ENCODE measurements around the gene ZSCAN29. TPM values are rescaled to one million over a fixed set of nuclear protein-coding genes. Genes with fewer than 3 reads are reported as not detected.
A peak's percentile ranks its signal among the peaks of the same experiment; 100 is the strongest.

ZSCAN29 gene
- total RNA-seq, 2 experiments from 2014 or later = 30.2 to 73.7 TPM

GRCh38 chr15:43370310-43370974 is 401 bp downstream of the ZSCAN29 start:
- H3K4me3 ChIP-seq (ENCODE audit: low read depth, low read length, poor library complexity, severe bottlenecking) = peak overlapping the region; percentile 79
- DNase-seq (ENCODE audit: low spot score) = no peak
- POLR2A ChIA-PET = interaction anchor here (0.6 to 1.5 kb wide), 4 partner anchors 12 to 447 kb away, joined by 3 to 4 read pairs (median 4); no protein-coding TSS in a partner anchor
- H3K9me2 ChIP-seq (ENCODE audit: insufficient read depth, low read length) = no peaks in the 10 kb centered on the region
- H4K20me1 ChIP-seq (ENCODE audit: insufficient read depth, low read length) = peaks cover 6% of the 10 kb centered on the region; the same call in 1 of the 2 replicates
- peak overlapping the region; percentile 41 for H3K27ac ChIP-seq (ENCODE audit: low read depth, low read length, poor library complexity, severe bottlenecking)
- H3K79me2 ChIP-seq (ENCODE audit: insufficient read depth, low read depth, low read length) = peaks cover 51% of the 10 kb centered on the region
- TF ChIP-seq EZH2phosphoT487 (IDR thresholded peaks at IDR 0.05; ENCODE audit: borderline replicate concordance, low read depth, low read length) = no peak
- no peak for TF ChIP-seq CTCF (conservative IDR thresholded peaks at IDR 0.05; ENCODE audit: low read length)
- H3K4me2 ChIP-seq (ENCODE audit: low read length) = peak overlapping the region; percentile 96
- peaks cover 32% of the 10 kb centered on the region for H3K4me1 ChIP-seq (ENCODE audit: insufficient read depth, low read length, poor library complexity, severe bottlenecking)
- CTCF ChIA-PET (ENCODE audit: unreplicated experiment) = interaction anchor here (0.6 kb wide), 1 partner anchor 103 kb away, joined by 4 read pairs; no protein-coding TSS in a partner anchor
- intact Hi-C loops (cut with micrococcal nuclease; ENCODE audit: unreplicated experiment) = loop anchor here (5.0 kb wide), 1 partner anchor 142 kb away; no protein-coding TSS in a partner anchor
- no peaks in the 10 kb centered on the region for H3K9me3 ChIP-seq (ENCODE audit: low read length)
- H3K36me3 ChIP-seq (ENCODE audit: insufficient read depth, low read length) = peaks cover 42% of the 10 kb centered on the region
- BruUV-seq (replicated peaks) = no TSS peak
- H2AFZ ChIP-seq (ENCODE audit: low read length) = peak overlapping the region; percentile 86; the same call in 1 of the 2 replicates

- intact Hi-C loops (cut with micrococcal nuclease; ENCODE audit: unreplicated experiment) = no loop called here
- Histone ChIP-seq H3K36me3 (ENCODE audit: insufficient read depth, low read length) (peaks cover 88% of the 10 kb centered on the region), H3K79me2 (ENCODE audit: insufficient read depth, low read depth, low read length) (no peaks in the 10 kb centered on the region; the same call in 1 of the 2 replicates), H3K27ac (ENCODE audit: low read depth, low read length, poor library complexity, severe bottlenecking) (no peak overlapping the region), H3K9me3 (ENCODE audit: low read length) (no peaks in the 10 kb centered on the region), H2AFZ (ENCODE audit: low read length) (no peak overlapping the region), H3K4me1 (ENCODE audit: insufficient read depth, low read length, poor library complexity, severe bottlenecking) (peaks cover 7% of the 10 kb centered on the region), H3K4me3 (ENCODE audit: low read depth, low read length, poor library complexity, severe bottlenecking) (no peak overlapping the region), H4K20me1 (ENCODE audit: insufficient read depth, low read length) (no peaks in the 10 kb centered on the region), H3K9me2 (ENCODE audit: insufficient read depth, low read length) (no peaks in the 10 kb centered on the region), H3K4me2 (ENCODE audit: low read length) (no peak overlapping the region)
- no TSS peak for BruUV-seq (replicated peaks)
- POLR2A ChIA-PET = interaction anchor here (1.0 to 1.5 kb wide), 3 partner anchors 10 to 605 kb away, joined by 3 to 6 read pairs (median 4); no protein-coding TSS in a partner anchor
- CTCF ChIA-PET (ENCODE audit: unreplicated experiment) = interaction anchor here (0.9 kb wide), 1 partner anchor 15 kb away, joined by 3 read pairs; no protein-coding TSS in a partner anchor
- no peak for TF ChIP-seq CTCF (conservative IDR thresholded peaks at IDR 0.05; ENCODE audit: low read length)
- TF ChIP-seq EZH2phosphoT487 (IDR thresholded peaks at IDR 0.05; ENCODE audit: borderline replicate concordance, low read depth, low read length) = no peak
- DNase-seq (ENCODE audit: low spot score) = no peak
Observed at GRCh38 chr15:43361313-43361903, 9.4 kb downstream of the ZSCAN29 start.

Measured in OCI-LY7 (cell line).